Erythroblast (primary cell): Measurements from ENCODE around the gene KCNC2.

ENCODE experiments used
- GATA1 ChIP-seq: IDR thresholded peaks from 2 replicates; pipeline ENCODE4 v1.6.1; 2011; ENCODE audit warnings: low read depth, mild to moderate bottlenecking, control low read depth, low read length, moderate library complexity
- POLR2A ChIP-seq: IDR thresholded peaks from 2 replicates; pipeline ENCODE4 v1.6.1; 2011; ENCODE audit warnings: mild to moderate bottlenecking, low read length

DNA sequence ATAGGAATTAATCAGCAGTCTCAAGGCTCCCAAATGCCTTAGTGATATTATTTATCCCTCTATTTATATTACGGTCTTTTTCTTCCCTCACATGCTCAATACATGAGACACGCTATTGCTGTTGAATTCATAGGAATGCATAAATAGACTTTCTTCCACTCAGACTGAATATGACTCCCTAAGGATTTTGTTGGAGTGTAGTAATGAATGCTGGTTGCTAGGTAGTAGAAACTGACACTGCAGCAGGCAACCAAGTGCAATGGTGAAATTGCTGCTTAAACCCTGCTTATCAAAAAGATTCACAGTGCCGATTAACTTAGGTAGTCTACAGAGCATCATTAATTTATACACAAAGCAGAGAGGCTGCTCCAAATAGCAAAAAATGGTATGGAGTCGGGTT lies 168.2 kb downstream of the KCNC2 start:
- TF ChIP-seq POLR2A = no peak
- TF ChIP-seq GATA1 = no peak
